T47D (cell line): Measurements from ENCODE around the gene UFSP1.
A peak's percentile ranks its signal among the peaks of the same experiment; 100 is the strongest.

ENCODE experiments used
- DNase-seq, 2 experiments: peaks; one replicate each; pipeline versions ENCODE4 v3.0.0 to v3.0.0-alpha.2; 2011 to 2012; ENCODE audit warnings: low read depth in 1 of 2, low spot score in 1 of 2
- JUND ChIP-seq: IDR thresholded peaks from 2 replicates; pipeline ENCODE4 v1.6.1; 2012; ENCODE audit warnings: low read depth
- in situ Hi-C: cut with HindIII; loops from 2 replicates; pipeline ENCODE4 v1.10.0; 2016; ENCODE audit warnings: low sequenced_read_pairs, low pct_unique_long_range_greater_than_20kb

The UFSP1 gene

GRCh38 chr7:100884736-100885439, 4.6 kb downstream of the UFSP1 start:
- DNase-seq: no peak
- in situ Hi-C loops: no loop called here
- TF ChIP-seq JUND: no peak

- in situ Hi-C loops: no loop called here
- no peak for DNase-seq
- TF ChIP-seq JUND: no peak
These were observed 6.6 kb downstream of the UFSP1 start for GRCh38 chr7:100882785-100883526.

GRCh38 chr7:100882201-100882600, 7.3 kb downstream of the UFSP1 start:
- no peak for TF ChIP-seq JUND
- in situ Hi-C loops: no loop called here
- no peak for DNase-seq

- in situ Hi-C loops: no loop called here
- no peak for TF ChIP-seq JUND
- DNase-seq: no peak
These were observed 8.4 kb downstream of the UFSP1 start for GRCh38 chr7:100881136-100881535.

- TF ChIP-seq JUND: no peak
- in situ Hi-C loops: no loop called here
- no peak for DNase-seq
These were observed 8.9 kb downstream of the UFSP1 start for GRCh38 chr7:100880645-100881044.

GRCh38 chr7:100879685-100880261, 9.7 kb downstream of the UFSP1 start:
- no peak for TF ChIP-seq JUND
- in situ Hi-C loops: no loop called here
- DNase-seq: no peak

GRCh38 chr7:100878685-100879084, 10.8 kb downstream of the UFSP1 start:
- in situ Hi-C loops: no loop called here
- no peak for TF ChIP-seq JUND
- no peak for DNase-seq

GRCh38 chr7:100878013-100878412, 11.5 kb downstream of the UFSP1 start:
- no peak for DNase-seq
- no peak for TF ChIP-seq JUND
- in situ Hi-C loops: no loop called here

GRCh38 chr7:100875356-100875751, 14.2 kb downstream of the UFSP1 start:
- in situ Hi-C loops: no loop called here
- no peak for TF ChIP-seq JUND
- peak in 1 of 2 experiments; percentile 52 for DNase-seq

- TF ChIP-seq JUND: no peak
- in situ Hi-C loops: no loop called here
- DNase-seq: peak; percentile 93 to 97
These were observed 14.7 kb downstream of the UFSP1 start, which contains the start of gene SRRT for GRCh38 chr7:100874577-100875355. Gene SRRT, plus strand, starts transcription at chr7:100875103. Its CDS starts 488 bp downstream, at chr7:100875591.

GRCh38 chr7:100874300-100874576, 15.3 kb downstream of the UFSP1 start:
- TF ChIP-seq JUND: no peak
- in situ Hi-C loops: no loop called here
- no peak for DNase-seq

GRCh38 chr7:100873599-100874299, 15.8 kb downstream of the UFSP1 start:
- DNase-seq: no peak
- in situ Hi-C loops: no loop called here

More at GRCh38 chr7:100873599-100874299, 15.8 kb downstream of the UFSP1 start:
- no peak for TF ChIP-seq JUND
